HG03139 (cell line): ENCODE data around the gene PHF8.

Experiments
- ATAC-seq: cut with Tn5 transposase; IDR thresholded peaks from one replicate; pipeline ENCODE4 v1.9.1; 2021; ENCODE audit not compliant: unreplicated experiment

PHF8 gene

DNA sequence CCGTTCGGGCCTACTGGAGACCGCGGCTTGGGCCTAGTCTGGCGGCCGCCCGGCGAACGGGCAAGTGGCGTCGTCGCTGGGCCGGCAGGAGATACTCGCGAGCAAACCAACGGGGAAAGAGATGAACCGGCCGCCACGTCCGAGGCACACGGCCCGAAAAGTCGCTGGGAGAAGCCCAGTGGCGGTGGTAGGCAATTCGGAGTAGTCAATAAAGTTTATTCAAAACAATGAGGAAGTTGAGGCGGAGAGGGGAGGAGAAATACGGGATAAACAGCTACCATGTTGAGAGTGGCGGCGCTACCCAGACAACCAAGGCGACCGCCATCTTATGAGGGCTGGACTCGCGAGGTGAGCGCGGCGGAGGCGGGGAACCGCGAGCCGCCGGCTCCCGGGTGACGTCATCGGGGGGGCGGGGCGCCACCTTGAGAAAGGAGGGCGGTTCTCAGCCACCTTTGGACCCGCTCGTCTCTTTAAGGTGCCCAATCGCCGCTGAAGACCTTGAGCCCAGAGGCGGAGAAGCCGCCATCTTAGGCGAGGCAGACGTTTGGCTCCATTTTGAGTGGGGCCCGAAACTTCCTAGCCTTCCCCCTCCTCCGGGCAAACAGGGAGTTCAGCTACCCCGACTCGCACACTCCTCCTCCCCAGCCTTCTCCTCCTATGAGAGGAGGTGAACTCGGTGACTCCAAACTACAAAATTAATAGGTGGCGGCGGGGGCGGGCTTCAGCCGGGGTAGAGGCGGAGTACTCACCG lies at the start of gene PHF8:
TSS of gene PHF8 (minus strand) at position 348 of the 751 bp plus-strand sequence. CDS start 1,745 bp downstream, outside the sequence.
- ATAC-seq = peak; percentile 78

DNA sequence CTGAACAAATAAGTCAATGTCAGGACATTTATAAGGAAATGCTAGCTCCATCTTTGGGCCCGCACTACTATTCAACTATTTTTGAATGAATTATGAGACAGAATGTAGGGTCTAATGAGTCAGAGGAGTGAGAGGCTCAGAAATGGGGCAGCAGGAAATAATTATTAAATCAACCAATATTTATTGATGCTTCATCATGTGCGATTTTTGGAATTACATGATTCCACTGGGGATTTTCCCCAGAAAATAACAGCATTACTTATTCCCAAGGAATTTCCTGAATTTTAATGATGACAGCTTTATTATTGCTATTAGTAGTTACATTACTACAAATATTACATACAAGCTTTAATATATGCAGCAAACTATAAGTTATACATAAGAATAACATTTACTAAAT lies 49.3 kb upstream of the PHF8 start:
- ATAC-seq = no peak

DNA sequence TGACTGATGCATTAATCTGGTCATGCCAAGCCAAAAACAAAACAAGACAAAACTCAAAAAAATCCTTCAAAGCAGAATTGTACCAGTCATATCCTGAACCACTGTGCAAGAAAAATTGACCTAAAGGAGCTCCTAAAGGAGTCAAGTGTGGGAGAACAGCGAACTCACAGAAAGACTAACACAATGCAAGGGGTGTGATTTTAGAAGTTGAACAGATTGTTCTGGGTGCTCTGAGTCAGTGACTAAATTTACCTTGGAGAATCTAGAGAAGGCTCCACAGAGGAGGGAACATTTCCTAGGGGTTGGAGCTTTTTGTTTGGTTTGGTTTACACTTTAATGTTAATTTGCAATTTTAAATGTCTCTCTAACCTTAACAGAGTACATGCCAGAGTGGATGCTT lies 48.9 kb upstream of the PHF8 start:
- no peak for ATAC-seq

DNA sequence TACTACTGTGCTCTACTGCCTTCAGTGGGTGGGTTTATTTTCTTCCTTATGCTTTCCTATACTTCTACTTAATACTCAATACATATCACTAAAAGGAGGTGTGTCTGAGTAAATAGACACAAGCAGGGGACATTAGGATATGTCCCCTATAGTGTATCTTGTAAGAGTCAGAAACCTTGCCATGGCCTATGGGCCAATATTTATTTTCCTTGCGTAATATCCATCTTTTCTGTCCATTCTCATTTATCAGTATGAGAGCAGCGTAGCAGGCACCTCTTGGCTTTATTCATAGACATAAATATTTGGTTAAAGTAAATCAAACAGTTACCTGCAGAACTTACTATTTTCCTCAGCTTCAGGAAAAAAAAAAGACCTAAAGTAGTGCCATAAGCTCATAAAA lies 46.6 kb upstream of the PHF8 start:
- no peak for ATAC-seq

DNA sequence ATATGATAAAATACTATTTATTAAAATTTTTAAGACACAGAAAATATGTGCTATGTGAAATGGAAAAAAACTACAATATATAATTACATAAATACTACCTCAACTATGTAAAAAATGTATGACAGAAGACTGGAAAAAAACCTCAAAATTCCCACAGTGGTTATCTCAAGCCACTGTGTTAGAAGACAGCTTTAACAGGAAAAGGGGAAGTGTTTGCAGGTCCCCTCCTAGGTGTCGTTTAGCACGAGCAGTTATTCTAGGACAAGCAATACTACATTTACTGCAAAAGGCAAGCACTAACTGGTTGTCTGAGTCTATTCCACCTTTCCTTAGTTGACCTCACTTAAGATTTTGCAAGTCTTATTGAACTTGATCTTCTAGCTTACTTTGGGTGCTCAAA lies 44.9 kb upstream of the PHF8 start:
- no peak for ATAC-seq

DNA sequence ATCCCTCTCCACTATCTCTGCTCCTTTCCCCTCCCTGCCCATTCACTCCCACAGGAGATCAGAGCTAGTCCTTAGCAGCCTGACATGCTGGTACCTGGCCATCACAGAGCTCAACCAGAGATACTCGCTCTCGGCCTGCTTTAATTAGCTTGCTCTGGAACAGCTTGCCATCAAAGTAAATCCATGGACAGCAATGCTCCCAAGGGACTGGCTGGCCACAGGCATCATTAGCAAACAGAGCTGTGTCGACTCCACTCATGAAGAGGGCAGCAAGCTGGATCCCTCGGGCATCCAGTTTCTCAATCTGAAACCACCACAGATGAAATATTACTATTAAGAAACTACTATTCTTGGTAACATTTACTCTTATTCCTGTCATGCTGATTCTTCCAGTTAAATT lies 43.4 kb upstream of the PHF8 start:
- ATAC-seq = no peak

DNA sequence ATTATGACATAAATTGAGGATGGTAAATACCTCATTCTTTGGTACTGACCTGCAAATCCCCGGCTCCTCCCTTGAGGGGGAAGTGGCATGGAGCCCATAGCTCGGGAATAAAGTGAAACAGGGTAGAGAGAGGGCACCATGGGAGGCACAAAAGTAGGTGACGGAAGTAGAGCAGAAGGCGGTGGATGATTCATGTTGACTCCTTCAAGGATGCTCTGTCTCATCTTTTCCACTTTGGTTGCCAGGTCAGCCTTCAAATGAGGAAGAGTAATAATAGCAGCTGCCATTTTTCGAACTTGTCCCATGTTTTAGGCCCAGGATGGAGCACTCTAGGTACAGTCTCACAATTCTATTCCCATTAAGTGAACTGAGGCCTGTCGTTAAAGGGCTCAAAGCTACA lies 41.4 kb upstream of the PHF8 start:
- ATAC-seq = no peak

DNA sequence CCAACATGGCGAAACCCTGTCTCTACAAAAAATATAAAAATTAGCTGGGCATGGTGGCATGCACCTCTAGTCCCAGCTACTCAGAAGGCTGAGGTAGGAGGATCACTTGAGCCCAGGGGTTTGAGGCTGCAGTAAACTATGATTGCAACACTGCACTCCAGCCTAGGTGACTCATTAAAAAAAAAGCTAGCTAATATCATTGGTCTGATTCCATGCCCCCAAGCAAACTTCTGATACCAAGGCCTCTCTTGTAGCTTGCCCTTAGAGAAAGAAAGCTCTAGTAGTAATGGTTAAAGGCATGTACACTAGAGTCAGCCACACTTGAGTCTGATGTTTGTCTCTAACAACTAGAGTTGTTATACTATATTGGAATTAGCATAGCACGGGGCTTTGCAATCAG lies 32.6 kb upstream of the PHF8 start:
- no peak for ATAC-seq

DNA sequence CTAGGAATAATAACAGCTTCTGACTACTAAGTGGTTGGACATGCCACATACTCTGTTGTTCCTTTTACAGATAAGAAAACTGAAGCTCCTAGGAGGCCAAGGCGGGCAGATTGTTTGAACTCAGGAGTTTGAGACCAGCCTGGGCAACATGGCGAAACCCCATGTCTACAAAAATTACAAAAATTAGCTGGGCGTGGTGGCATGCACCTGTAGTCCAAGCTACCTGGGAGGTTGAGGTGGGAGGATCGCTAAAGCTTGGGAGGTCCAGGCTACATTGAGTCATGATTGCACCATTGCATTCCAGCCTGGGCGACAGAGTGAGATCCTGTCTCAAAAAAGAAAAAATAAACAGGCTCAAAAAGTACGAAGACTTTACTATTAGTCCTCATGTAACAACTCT lies 30.6 kb upstream of the PHF8 start:
- no peak for ATAC-seq

DNA sequence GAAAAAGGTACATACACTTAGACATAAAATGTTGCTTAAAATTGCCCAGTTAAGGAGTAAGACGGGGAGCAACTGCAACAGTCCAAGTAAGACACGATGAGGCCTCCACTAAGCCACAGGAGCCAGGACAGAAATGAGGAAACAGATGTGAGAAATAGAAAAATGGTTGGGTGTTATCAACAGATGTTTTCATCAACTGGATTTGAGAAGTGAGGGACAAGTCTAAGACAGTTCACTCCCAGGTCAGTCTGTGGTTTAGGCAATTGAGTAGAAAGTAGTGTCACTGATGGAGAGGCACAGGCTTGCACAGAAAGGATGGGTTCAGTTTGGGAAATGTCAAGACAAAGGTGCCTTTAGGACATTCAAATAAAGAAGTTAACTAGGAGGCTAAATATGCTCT lies 23.5 kb upstream of the PHF8 start:
- ATAC-seq = no peak

DNA sequence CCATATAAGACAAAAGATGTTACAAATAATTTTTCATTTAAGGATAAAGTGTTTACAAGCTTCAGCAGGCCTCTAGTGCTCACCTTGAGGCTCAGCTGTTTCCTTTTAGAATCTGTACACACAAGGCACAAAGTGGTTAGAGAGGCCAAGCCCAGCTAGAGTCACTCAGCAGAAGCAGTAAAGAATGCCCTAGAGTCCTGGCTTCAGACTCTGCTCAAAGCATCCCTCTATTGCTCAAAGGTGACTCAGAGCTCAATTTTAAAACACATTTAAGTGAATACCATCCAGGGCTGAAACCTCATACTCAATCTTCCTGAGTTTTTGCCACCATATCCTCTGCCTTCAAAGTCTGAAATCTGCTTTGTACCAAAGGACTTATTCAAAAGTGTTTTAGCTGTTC lies 22.6 kb upstream of the PHF8 start:
- ATAC-seq = no peak

DNA sequence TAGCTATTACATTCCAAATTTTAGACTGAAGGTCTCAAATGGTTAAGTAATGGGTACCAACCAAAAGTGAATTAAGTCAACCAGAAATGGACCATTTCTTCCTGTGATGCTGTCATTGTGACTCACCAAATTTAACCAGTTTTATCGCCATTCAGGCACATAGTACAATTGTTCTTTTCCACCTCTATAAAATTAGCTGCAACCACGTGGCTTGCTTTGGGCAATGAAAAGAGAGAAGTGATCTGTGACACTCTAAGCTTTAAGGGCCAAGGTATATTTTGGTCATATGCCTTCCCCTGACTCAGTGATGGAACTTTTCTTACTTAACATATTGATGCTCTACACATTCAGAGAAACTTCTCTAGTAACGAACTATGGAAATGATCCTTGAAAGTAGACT lies 20.3 kb upstream of the PHF8 start:
- no peak for ATAC-seq

DNA sequence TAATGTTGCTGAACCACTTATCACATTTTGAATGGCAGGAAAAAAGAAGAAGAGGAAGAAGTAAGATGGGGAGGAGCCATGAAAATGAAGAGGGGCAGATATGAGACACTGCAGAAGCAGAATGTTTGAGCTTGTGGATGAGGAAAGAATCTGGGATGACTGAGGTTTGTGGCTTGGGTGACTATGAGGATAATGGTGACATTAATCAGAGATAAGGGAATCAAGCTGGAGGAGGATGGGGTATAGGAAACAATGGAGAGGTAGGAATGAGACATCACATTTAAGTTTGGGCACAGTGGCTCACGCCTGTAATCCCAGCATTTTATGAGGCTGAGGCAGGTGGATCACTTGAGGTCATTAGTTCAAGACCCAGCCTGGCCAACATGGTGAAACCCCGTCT lies 19.1 kb upstream of the PHF8 start:
- ATAC-seq = no peak

DNA sequence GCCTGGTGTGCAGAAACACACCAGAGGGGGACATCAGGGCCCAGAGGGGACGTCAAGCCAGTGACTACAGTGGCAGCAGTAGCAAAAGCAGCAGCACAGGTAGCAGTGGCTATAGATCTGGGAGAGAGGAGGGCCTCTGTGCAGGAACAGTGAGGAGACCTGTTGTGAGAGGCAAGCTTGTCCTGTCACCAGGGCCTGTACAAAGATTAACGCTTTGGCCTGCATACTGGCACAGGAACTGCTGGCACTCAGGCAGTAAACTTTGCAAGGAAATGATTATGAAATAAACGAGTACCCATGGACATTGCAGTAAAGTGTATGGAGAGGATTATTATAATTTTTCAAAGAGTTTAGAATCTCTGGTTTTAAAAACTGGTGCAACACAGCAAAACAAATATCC lies 5.5 kb upstream of the PHF8 start:
- no peak for ATAC-seq

DNA sequence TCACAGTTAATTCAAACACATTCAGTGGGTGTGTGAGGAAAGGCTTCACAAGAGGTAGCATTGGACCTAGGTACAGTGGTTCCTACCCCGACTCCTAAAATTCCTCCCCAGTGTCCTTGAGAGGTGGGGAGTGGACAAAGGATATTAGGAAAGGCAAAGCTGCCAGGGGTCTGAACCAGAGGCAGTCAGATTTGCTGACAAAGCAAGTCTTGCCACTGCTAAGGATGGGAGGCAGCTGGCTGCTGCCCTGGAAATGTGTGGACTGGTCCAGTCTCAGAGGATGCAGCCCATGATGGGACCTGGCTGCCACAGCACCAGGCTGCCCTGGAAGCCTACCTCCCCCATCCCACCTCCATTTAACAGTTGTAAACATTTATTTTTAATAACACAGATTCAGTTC lies 4.1 kb upstream of the PHF8 start:
- no peak for ATAC-seq

DNA sequence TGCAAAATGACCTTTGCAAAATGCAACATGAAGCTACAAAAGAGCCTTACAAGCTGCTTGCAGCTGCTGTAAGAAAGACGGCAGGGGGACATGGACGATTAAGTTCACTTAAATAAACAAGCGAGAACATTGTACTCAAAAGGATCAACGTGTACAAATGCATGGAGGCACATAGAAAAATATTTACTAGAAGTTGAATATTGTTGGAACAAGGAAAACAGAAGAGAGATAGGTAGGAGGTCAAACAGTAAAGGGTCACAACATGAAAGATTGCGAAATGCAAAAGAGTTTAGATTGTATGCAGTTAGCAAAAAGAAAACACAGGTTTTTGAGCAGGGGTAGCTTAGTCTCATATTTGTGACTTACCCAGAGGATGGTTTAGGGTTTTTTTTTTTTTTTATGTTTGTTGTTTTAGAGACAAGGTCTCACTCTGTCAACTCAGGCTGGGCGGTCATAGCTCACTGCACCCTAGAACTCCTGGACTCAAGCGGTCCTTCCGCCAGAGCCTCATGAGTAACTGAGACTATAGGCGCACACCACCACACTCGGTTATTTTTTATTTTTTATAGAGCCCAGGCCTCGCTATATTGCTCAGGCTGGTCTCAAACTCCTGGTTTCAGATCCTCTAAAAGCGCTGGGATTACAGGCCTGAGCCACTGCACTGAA lies 1.4 kb upstream of the PHF8 start:
- no peak for ATAC-seq

DNA sequence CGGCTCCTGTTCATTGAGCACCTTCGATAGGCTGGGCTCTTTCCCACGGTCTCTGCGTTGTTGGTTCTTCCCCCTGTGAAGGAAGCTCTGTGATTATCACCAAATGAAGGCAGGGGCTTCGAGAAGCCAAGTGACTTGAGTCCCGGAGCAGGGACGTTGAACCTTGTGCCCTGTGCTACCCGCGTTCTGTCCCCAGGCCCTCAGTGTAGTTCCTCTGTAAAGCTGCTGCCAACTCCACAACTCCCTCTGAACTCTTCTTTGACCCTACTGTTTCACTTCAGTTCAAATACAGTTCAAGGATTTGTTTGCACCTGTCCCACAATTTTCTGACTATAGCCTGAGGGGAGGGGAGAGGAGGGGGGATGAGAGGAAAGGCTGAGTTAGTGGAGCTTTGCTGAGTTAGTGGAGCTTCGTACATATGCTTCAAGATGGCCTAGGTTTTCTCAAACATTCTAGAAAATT lies 635 bp upstream of the PHF8 start:
- no peak for ATAC-seq

DNA sequence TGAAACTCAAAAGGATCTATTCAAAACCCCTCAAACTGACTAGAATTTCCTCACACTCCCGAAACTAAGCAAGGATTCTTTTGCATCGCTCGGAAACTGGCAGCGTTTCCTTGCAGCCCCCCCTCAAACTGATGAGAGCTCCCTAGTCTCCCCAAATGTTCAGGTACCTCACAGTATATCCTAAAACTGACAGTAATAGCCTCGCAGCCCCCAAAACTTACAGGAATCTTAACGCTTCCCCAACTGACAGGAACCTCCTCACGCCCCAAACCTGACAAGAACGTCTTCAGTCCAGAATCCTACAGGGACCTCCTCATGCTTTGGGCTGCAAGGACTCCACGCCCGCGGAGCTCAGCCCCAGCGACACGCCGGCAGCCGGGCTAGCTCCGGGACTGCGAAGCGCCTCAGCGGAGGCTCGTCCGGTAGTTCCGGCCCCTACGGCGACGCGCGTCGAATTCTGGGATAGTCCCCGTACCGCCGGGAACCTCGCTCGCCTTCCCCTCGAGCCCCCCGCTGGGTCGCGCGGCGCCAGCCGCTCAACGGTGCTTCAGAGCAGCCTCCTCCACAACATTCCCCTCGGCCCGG lies 640 bp downstream of the PHF8 start:
- no peak for ATAC-seq

DNA sequence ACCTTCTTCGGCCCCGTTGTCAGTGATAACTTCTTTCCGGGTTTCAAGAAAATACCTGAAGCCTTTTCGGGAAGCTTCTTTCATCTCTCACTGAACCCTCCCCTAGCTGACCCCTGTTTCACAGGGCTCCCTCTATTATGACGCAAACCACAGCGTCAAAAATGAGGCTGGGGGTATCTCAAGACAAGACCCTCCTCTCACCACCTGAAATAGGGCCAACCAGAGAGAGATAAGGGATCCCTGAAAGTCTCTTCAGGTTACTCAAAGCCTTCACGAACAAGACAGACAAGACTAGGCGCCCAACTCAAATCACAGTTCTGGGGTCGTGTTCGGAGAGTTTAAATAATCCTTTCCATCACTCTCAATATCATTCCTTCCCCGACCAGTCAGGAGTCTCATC lies 1.2 kb downstream of the PHF8 start:
- no peak for ATAC-seq

DNA sequence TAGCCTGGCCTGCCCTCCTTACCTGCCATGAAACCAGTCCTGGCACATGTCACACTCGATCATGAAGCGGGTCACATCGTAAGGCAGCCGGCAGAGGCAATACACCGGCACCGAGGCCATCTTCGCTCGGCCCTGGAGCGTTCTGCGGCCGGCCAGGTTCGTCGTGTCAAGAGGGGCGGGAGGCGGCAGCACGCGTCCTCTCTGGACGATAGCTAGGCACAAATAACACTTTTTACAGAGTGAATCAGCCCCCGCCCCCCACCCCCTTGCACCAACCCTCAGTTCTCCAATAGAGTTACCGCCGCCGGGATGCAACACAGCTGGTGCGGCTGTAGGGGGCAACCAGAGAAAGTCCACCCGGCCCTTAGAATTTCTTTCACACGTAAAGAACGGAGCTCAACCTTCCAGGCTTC lies 1.7 kb downstream of the PHF8 start:
- no peak for ATAC-seq

DNA sequence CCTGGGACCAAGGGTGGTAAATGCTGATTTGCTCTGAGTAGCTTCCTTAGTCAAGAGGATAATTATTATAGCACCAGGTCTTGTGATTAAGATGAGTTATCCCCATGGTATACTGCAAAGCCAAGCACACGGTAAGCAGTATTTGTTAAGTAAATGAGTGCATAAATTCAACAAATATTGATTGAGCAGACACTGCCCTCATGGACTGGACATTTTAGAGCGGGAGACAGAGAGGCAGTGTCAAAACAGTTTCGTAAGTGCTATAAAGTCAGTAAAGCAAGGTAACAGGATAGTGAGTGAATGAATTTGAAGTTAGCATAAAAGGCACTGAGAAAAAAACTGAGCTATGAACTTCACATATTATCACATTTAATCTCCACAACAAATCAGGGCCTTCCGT lies 13.9 kb downstream of the PHF8 start:
- no peak for ATAC-seq

DNA sequence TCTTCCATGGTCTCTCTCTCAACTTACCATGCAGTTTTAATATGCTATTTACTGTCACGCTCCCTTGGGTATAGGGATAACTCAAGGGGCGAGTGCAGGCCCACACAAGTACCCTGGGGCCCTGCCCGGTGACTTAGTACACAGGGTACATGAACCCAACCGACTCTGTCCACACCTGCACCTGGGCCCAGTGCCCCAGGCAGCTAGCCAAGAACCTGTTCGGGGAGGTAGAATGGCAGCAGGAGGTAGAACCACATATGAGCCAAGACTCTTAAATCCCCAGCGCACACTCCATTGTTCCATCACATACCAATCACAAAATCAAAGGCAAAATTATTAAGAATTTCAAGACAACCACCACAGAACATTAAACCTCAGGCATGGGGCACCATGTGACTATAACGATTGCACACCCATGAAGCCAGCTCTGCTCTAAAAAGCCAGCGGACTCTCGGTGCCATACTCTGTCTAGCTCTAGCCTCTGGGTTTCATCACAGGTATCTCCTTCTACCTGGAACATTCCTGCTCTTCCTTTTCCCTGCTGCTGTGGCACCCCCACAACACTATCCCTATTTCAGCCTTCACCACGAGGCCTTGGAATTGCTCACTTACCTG lies 14.6 kb downstream of the PHF8 start:
- no peak for ATAC-seq
